Measurements from ENCODE around the gene PBXIP1.

GRCh38 chr1:154937085-154937987 is 18.6 kb downstream of the PBXIP1 start:
- peak; percentile 47 to 69 for TF ChIP-seq POLR2A (IDR thresholded peaks at IDR 0.05)
- TF ChIP-seq, protein P1, sequence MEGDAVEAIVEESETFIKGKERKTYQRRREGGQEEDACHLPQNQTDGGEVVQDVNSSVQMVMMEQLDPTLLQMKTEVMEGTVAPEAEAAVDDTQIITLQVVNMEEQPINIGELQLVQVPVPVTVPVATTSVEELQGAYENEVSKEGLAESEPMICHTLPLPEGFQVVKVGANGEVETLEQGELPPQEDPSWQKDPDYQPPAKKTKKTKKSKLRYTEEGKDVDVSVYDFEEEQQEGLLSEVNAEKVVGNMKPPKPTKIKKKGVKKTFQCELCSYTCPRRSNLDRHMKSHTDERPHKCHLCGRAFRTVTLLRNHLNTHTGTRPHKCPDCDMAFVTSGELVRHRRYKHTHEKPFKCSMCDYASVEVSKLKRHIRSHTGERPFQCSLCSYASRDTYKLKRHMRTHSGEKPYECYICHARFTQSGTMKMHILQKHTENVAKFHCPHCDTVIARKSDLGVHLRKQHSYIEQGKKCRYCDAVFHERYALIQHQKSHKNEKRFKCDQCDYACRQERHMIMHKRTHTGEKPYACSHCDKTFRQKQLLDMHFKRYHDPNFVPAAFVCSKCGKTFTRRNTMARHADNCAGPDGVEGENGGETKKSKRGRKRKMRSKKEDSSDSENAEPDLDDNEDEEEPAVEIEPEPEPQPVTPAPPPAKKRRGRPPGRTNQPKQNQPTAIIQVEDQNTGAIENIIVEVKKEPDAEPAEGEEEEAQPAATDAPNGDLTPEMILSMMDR (IDR thresholded peaks at IDR 0.05) = peak in 5 of 6 experiments; percentile 27 to 45 (median 36)
